ENCODE measurements around the gene PLCD4.

PLCD4 gene

DNA sequence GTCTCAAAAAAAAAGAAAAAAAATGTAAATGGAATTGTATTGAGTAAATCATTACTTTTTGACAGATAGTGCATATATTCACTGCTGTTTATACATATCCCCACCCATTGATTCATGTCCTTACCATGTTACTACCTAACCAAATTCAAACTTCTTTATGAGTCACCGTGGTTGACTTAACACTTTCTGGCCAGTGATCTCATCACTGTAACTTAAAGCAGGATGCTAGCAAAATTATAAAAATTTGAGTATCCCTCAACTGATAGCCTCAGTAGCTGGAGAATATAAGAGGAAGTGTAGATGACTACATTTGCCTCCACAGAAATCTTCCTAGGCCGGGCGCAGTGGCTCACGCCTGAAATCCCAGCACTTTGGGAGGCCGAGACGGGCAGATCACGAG lies 25.6 kb upstream of the PLCD4 start:
- Mint-ChIP-seq H3K27ac (peak overlapping the region; percentile 76), H3K4me3 (no peak overlapping the region), H3K4me1 (ENCODE audit: low read depth) (peaks cover 26% of the 10 kb centered on the region), H3K36me3 (ENCODE audit: low read depth) (peaks cover 36% of the 10 kb centered on the region), H3K27me3 (ENCODE audit: low read depth) (no peaks in the 10 kb centered on the region), H3K9me3 (no peaks in the 10 kb centered on the region)

DNA sequence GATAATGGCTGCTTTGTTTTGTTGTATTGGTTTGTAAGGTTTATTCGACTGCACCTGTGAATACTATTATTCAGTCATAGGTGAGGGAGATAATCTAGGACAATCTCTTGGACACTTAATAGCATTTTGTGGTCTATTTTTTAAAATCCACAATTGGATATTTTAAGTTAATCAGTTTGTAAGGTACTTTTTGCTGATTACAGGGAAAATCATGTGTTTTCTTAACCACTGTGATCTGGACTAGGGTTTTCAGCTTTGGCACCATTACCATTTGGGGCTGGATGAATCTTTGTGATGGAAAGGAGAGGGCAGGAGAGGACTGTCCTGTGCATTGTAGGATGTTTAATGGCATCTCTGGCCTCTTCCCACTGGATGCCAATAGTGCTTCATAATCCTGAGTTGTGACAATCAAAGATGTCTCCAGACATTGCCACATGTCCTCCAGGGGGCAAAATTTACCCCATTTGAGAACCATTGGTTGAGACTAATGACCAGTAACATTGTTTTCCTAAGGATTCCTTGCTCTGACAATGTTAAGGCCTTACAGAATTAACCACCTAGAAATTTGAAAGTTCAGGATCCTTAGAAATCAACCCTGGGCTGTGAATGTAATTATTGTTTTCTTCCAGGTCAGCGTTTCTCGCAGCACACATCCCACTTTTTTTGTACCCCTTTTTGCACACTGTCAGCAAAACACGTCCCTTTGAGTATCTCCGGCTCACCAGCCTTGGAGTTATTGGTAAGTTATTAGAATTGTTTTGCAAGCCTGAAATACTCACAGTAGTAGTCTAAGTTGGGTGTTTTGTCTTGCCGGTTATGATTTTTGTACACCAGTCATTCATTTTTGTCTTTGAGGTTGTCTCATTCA lies 23.5 kb upstream of the PLCD4 start:
- Mint-ChIP-seq H3K4me1 (ENCODE audit: low read depth) (peaks cover 18% of the 10 kb centered on the region), H3K27ac (no peak overlapping the region), H3K27me3 (ENCODE audit: low read depth) (no peaks in the 10 kb centered on the region), H3K9me3 (no peaks in the 10 kb centered on the region), H3K36me3 (ENCODE audit: low read depth) (peaks cover 37% of the 10 kb centered on the region), H3K4me3 (no peak overlapping the region)

- H3K36me3 Mint-ChIP-seq (ENCODE audit: low read depth) = peaks cover 44% of the 10 kb centered on the region
- H3K9me3 Mint-ChIP-seq = no peaks in the 10 kb centered on the region
- peaks cover 14% of the 10 kb centered on the region for H3K4me1 Mint-ChIP-seq (ENCODE audit: low read depth)
- no peak overlapping the region for H3K4me3 Mint-ChIP-seq
- no peaks in the 10 kb centered on the region for H3K27me3 Mint-ChIP-seq (ENCODE audit: low read depth)
- no peak overlapping the region for H3K27ac Mint-ChIP-seq
Observed at GRCh38 chr2:218585541-218585940, 22.2 kb upstream of the PLCD4 start.

GRCh38 chr2:218605432-218605831 lies 2.3 kb upstream of the PLCD4 start:
- H3K9me3 Mint-ChIP-seq = no peaks in the 10 kb centered on the region
- H3K27me3 Mint-ChIP-seq (ENCODE audit: low read depth) = peaks cover 16% of the 10 kb centered on the region
- no peaks in the 10 kb centered on the region for H3K4me1 Mint-ChIP-seq (ENCODE audit: low read depth)
- no peak overlapping the region for H3K4me3 Mint-ChIP-seq
- no peak overlapping the region for H3K27ac Mint-ChIP-seq
- H3K36me3 Mint-ChIP-seq (ENCODE audit: low read depth) = no peaks in the 10 kb centered on the region

DNA sequence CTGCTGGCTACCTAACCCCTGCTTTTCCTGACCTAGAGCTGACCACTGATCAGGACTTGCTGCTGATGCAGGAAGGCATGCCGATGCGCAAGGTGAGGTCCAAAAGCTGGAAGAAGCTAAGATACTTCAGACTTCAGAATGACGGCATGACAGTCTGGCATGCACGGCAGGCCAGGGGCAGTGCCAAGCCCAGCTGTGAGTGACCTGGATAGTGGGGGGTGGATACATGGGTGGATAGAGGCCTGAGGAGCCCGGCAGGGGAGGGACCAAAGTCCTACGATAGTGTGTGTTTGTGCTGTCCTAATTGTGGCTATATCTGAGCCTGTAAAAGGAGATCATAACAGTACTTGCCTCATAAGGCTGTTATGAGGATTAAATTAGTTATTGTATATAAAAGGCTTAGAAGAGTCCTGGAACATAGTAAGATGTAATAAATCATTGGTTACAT lies 8.2 kb downstream of the PLCD4 start:
- H3K36me3 Mint-ChIP-seq (ENCODE audit: low read depth) = no peaks in the 10 kb centered on the region
- H3K9me3 Mint-ChIP-seq = no peaks in the 10 kb centered on the region
- no peak overlapping the region for H3K4me3 Mint-ChIP-seq
- H3K27me3 Mint-ChIP-seq (ENCODE audit: low read depth) = no peaks in the 10 kb centered on the region
- no peaks in the 10 kb centered on the region for H3K4me1 Mint-ChIP-seq (ENCODE audit: low read depth)
- H3K27ac Mint-ChIP-seq = no peak overlapping the region

GRCh38 chr2:218618102-218618860 lies 10.6 kb downstream of the PLCD4 start:
- no peaks in the 10 kb centered on the region for H3K27me3 Mint-ChIP-seq (ENCODE audit: low read depth)
- H3K4me1 Mint-ChIP-seq (ENCODE audit: low read depth) = no peaks in the 10 kb centered on the region
- H3K36me3 Mint-ChIP-seq (ENCODE audit: low read depth) = no peaks in the 10 kb centered on the region
- H3K4me3 Mint-ChIP-seq = no peak overlapping the region
- H3K9me3 Mint-ChIP-seq = no peaks in the 10 kb centered on the region
- H3K27ac Mint-ChIP-seq = no peak overlapping the region

DNA sequence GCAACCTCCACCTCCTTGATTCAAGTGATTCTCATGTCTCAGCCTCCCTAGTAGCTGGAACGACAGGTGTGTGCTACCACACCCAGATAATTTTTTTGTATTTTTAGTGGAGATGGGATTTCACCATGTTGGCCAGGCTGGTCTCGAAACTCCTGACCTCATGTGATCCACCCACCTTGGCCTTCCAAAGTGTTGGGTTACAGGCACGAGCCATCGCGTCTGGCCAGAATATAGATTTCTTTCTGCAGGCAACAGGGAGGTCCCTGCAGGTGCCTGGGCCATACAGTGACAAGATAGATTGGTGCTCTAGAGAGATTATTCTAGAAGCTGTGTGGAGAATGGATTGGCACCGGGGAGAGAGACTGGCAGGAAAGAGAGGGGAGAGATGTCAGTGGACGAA lies 13.3 kb downstream of the PLCD4 start:
- Mint-ChIP-seq H3K36me3 (ENCODE audit: low read depth) (no peaks in the 10 kb centered on the region), H3K27ac (no peak overlapping the region), H3K9me3 (no peaks in the 10 kb centered on the region), H3K4me3 (no peak overlapping the region), H3K27me3 (ENCODE audit: low read depth) (no peaks in the 10 kb centered on the region), H3K4me1 (ENCODE audit: low read depth) (no peaks in the 10 kb centered on the region)

DNA sequence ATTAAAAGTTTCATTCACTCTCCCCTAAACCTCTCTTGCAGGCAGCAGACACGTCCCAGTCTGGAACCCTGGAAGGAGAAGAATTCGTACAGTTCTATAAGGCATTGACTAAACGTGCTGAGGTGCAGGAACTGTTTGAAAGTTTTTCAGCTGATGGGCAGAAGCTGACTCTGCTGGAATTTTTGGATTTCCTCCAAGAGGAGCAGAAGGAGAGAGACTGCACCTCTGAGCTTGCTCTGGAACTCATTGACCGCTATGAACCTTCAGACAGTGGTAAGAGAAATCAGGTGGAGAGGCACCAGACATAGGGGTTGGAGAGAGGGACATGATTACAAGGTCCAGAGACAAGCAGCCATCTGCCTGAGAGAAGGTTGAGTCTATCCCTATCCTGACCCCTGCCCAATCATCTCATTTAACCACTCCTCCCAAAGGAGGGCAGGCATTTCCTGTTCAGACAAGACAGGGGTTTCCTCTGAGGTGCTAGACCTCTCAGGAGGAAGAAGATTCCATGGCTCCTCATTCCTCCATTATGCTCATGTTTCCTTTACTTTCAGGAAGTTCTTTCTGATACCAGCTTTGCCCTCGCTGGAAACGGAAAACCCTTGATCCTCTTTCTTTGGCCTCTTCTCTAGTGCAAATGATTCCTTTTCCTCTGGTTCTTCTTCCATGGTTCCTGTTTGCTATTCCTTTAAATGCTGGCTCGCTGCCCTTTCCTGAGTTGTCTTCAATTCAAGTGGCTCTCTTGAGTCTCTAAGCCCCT lies 15.1 kb downstream of the PLCD4 start:
- Mint-ChIP-seq H3K9me3 (no peaks in the 10 kb centered on the region), H3K4me1 (ENCODE audit: low read depth) (no peaks in the 10 kb centered on the region), H3K4me3 (no peak overlapping the region), H3K27me3 (ENCODE audit: low read depth) (no peaks in the 10 kb centered on the region), H3K36me3 (ENCODE audit: low read depth) (no peaks in the 10 kb centered on the region), H3K27ac (no peak overlapping the region)

DNA sequence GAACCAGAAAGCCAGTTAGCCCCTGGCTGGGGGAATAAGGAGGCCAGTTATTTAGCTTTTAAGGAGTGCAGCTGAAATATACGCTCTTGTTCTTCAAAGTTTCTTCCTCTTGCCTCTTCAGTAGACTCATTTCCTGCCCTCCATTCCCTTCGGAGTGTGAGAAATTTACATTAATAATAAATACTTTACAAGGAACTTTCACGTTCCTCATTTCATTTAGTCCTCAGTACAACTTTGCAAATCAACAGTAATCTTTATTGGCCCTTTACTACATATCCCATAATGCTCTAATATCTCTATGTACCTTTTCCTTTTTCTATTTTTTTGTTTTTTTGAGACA lies 15.6 kb downstream of the PLCD4 start:
- no peaks in the 10 kb centered on the region for H3K9me3 Mint-ChIP-seq
- no peaks in the 10 kb centered on the region for H3K27me3 Mint-ChIP-seq (ENCODE audit: low read depth)
- no peaks in the 10 kb centered on the region for H3K36me3 Mint-ChIP-seq (ENCODE audit: low read depth)
- H3K27ac Mint-ChIP-seq = no peak overlapping the region
- no peak overlapping the region for H3K4me3 Mint-ChIP-seq
- no peaks in the 10 kb centered on the region for H3K4me1 Mint-ChIP-seq (ENCODE audit: low read depth)

- H3K4me3 Mint-ChIP-seq = no peak overlapping the region
Observed at GRCh38 chr2:218626369-218626768, 18.7 kb downstream of the PLCD4 start.

DNA sequence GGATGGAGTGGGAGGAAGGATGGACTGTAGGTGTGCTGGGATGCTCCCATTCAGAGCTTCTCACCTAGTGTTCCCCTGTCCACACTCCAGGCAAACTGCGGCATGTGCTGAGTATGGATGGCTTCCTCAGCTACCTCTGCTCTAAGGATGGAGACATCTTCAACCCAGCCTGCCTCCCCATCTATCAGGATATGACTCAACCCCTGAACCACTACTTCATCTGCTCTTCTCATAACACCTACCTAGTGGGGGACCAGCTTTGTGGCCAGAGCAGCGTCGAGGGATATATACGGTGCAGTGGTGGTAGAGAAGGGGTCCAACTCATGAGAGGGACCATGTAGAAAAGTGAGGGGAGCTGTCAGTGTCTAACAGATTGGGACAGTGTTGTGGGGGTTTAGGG lies 20.2 kb downstream of the PLCD4 start:
- Mint-ChIP-seq H3K36me3 (ENCODE audit: low read depth) (peaks cover 3% of the 10 kb centered on the region), H3K4me1 (ENCODE audit: low read depth) (no peaks in the 10 kb centered on the region), H3K9me3 (no peaks in the 10 kb centered on the region), H3K27ac (no peak overlapping the region), H3K4me3 (no peak overlapping the region), H3K27me3 (ENCODE audit: low read depth) (no peaks in the 10 kb centered on the region)

More at GRCh38 chr2:218626369-218626768, 18.7 kb downstream of the PLCD4 start:
- Mint-ChIP-seq H3K36me3 (ENCODE audit: low read depth) (no peaks in the 10 kb centered on the region), H3K4me1 (ENCODE audit: low read depth) (no peaks in the 10 kb centered on the region), H3K27me3 (ENCODE audit: low read depth) (no peaks in the 10 kb centered on the region), H3K9me3 (no peaks in the 10 kb centered on the region), H3K27ac (no peak overlapping the region)

DNA sequence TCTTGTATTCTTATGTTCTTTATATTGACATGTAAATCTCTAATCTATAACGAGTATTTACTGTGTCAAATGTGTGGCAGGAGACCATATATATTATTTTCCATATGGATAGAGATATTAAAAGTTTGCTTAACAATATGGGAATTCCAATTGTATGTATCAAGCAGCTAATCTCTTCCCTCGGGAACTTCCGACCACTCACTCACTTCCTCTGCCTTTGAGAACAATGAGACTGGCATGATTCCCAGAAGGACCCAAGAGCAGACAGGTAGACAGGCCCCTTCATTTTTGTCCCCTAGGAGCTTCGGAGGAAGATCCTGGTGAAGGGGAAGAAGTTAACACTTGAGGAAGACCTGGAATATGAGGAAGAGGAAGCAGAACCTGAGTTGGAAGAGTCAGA lies 24.1 kb downstream of the PLCD4 start:
- Mint-ChIP-seq H3K27me3 (ENCODE audit: low read depth) (no peaks in the 10 kb centered on the region), H3K27ac (no peak overlapping the region)

DNA sequence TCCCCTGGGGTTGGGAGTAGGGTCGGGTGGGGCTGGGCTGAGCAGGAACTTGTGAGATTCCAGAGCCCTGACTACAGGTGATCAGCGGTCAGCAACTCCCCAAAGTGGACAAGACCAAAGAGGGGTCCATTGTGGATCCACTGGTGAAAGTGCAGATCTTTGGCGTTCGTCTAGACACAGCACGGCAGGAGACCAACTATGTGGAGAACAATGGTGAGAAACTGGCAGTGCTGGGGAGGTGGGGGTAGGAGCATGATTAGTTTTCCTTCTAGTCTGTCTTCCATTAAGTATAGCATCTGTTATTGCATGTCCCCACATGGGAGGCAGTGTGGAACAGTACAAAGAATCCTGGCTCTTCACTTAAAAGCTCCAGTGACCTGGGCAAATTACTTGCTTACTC lies 28.0 kb downstream of the PLCD4 start:
- no peaks in the 10 kb centered on the region for H3K27me3 Mint-ChIP-seq (ENCODE audit: low read depth)
- no peak overlapping the region for H3K4me3 Mint-ChIP-seq
- H3K4me1 Mint-ChIP-seq (ENCODE audit: low read depth) = no peaks in the 10 kb centered on the region
- no peaks in the 10 kb centered on the region for H3K9me3 Mint-ChIP-seq
- no peak overlapping the region for H3K27ac Mint-ChIP-seq
- peaks cover 35% of the 10 kb centered on the region for H3K36me3 Mint-ChIP-seq (ENCODE audit: low read depth)

More for the DNA sequence above, 24.1 kb downstream of the PLCD4 start:
- no peaks in the 10 kb centered on the region for H3K9me3 Mint-ChIP-seq
- H3K4me1 Mint-ChIP-seq (ENCODE audit: low read depth) = no peaks in the 10 kb centered on the region
- peaks cover 19% of the 10 kb centered on the region for H3K36me3 Mint-ChIP-seq (ENCODE audit: low read depth)
- H3K4me3 Mint-ChIP-seq = no peak overlapping the region

- H3K27ac Mint-ChIP-seq = no peak overlapping the region
- H3K4me1 Mint-ChIP-seq (ENCODE audit: low read depth) = no peaks in the 10 kb centered on the region
- H3K36me3 Mint-ChIP-seq (ENCODE audit: low read depth) = peaks cover 37% of the 10 kb centered on the region
- no peak overlapping the region for H3K4me3 Mint-ChIP-seq
- H3K27me3 Mint-ChIP-seq (ENCODE audit: low read depth) = no peaks in the 10 kb centered on the region
- H3K9me3 Mint-ChIP-seq = no peaks in the 10 kb centered on the region
Observed at GRCh38 chr2:218638372-218638771, 30.7 kb downstream of the PLCD4 start.
